Hepatocyte (in vitro differentiated cells): ENCODE results near the gene PPIG.
"Not testable (repeated sequence)": the region's sequence is repeated elsewhere in the genome, so short reads cannot be mapped to it uniquely, and the experiment has no call there.

ENCODE experiments used
- CTCF ChIP-seq: fragments of 200-600 bp; sonication (generic); IDR thresholded peaks from 2 replicates; pipeline ENCODE4 v1.5.1; 2016; ENCODE audit warnings: antibody characterized with exemption, mild to moderate bottlenecking; ENCODE audit not compliant: poor library complexity
- EZH2 ChIP-seq: fragments of 200-600 bp; sonication (generic); IDR thresholded peaks from 2 replicates; pipeline ENCODE4 v1.6.1; 2016; ENCODE audit warnings: antibody characterized with exemption, mild to moderate bottlenecking, borderline replicate concordance
- EZH2phosphoT487 ChIP-seq: fragments of 200-600 bp; sonication (generic); IDR thresholded peaks from one replicate; pipeline ENCODE4 v1.6.1; 2018; ENCODE audit warnings: antibody characterized with exemption, mild to moderate bottlenecking, low read depth, moderate library complexity; ENCODE audit not compliant: unreplicated experiment, severe bottlenecking

DNA sequence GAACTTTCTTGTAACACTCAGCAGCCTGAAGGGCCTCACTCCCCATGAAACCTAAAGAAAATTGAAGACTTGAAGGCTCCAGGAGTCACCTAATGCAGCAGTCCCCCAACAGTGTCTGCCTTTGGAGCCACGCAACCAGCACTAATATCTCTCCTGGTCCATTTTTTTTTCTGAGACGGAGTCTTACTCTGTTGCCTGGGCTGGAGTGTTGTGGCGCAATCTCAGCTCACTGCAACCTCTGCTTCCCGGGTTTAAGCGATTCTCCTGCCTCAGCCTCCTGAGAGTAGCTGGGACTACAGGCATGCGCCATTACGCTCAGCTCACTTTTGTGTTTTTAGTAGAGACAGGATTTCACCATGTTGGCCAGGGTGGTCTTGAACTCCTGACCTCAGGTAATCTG lies 12.4 kb downstream of the PPIG start:
- not testable (repeated sequence) for TF ChIP-seq CTCF, EZH2phosphoT487, EZH2
